Upper lobe of left lung (tissue), 6 donors: Measurements from ENCODE around the gene TMEM174. TPM values are rescaled to one million over a fixed set of nuclear protein-coding genes. Genes with fewer than 3 reads are reported as not detected.

ENCODE experiments used
- ATAC-seq, 2 donors: fragments of 200-7000 bp; cut with Tn5 transposase; one replicate each; pipeline ENCODE4 v1.9.1; 2022; ENCODE audit warnings: mild to moderate bottlenecking in 2 of 2, moderate library complexity in 2 of 2; ENCODE audit not compliant: low FRiP score in 2 of 2
- DNase-seq, 2 donors: peaks; one replicate each; pipeline ENCODE4 v3.0.0-alpha.2; 2019 to 2020
- H3K27ac ChIP-seq, 4 donors: fragments of 200-600 bp; sonication (generic); one replicate each; pipeline ENCODE4 v1.5.1; 2016 to 2019
- H3K27me3 ChIP-seq, 4 donors: fragments of 200-600 bp; sonication (generic); one replicate each; pipeline ENCODE4 v1.5.1; 2017 to 2019
- H3K36me3 ChIP-seq, 4 donors: fragments of 200-600 bp; sonication (generic); one replicate each; pipeline ENCODE4 v1.5.1; 2016 to 2019
- H3K4me1 ChIP-seq, 4 donors: fragments of 200-600 bp; sonication (generic); one replicate each; pipeline ENCODE4 v1.5.1; 2018 to 2019
- H3K4me3 ChIP-seq, 4 donors: fragments of 200-600 bp; sonication (generic); one replicate each; pipeline ENCODE4 v1.5.1; 2017 to 2019; ENCODE audit warnings: mild to moderate bottlenecking in 2 of 4, moderate library complexity in 1 of 4
- H3K9me3 ChIP-seq, 4 donors: fragments of 200-600 bp; sonication (generic); one replicate each; pipeline ENCODE4 v1.5.1; 2018 to 2019
- CTCF ChIP-seq, 6 experiments: fragments of 450-650 bp in 4 of 6; fragments of 200-600 bp in 2 of 6; sonication (generic) in 2 of 6; IDR thresholded peaks; one replicate each; pipeline ENCODE4 v1.5.1; 2016 to 2019; ENCODE audit warnings: antibody characterized with exemption in 6 of 6
- EP300 ChIP-seq, 4 donors: sonication (generic); formaldehyde crosslinking; IDR thresholded peaks; one replicate each; pipeline ENCODE4 v1.5.1; 2017; ENCODE audit warnings: antibody characterized with exemption in 4 of 4, control low read depth in 2 of 4
- POLR2A ChIP-seq, 4 donors: fragments of 450-650 bp; IDR thresholded peaks; one replicate each; pipeline ENCODE4 v1.5.1; 2016 to 2017; ENCODE audit warnings: antibody characterized with exemption in 4 of 4, mild to moderate bottlenecking in 2 of 4
- POLR2AphosphoS5 ChIP-seq, 2 donors: sonication (generic); formaldehyde crosslinking; IDR thresholded peaks; one replicate each; pipeline ENCODE4 v1.5.1; 2017; ENCODE audit warnings: antibody characterized with exemption in 2 of 2
- WGBS, 2 donors: methylation state at CpG; one replicate each; pipeline ENCODE4 v1.1.5; 2017 to 2018; 5-methylcytosine and 5-hydroxymethylcytosine counted together
- total RNA-seq, 6 donors: library from RNA; depleted of rRNA in 4 of 6; stranded (reverse); fragments of >200 nt in 4 of 6; gene quantifications; one replicate each; pipeline versions ENCODE4 v1.1.0 to v1.2.1, GENCODE V29; 2016 to 2021
- donor health status: DM: no; HTN: no; CAD: no; lungs with moderate emphysema.
- donor health status: DM: no; HTN: yes; CAD: no; lungs with severe emphysema.

The TMEM174 gene
- total RNA-seq, 6 donors from 2014 or later, result not detected

GRCh38 chr5:73198833-73199592 lies 26.0 kb downstream of the TMEM174 start:
- Histone ChIP-seq H3K9me3 (no peaks in the 10 kb centered on the region), H3K27ac (no peak overlapping the region), H3K4me1 (peaks cover 6 to 8% (median 7%) of the 10 kb centered on the region in 4 donors), H3K4me3 (no peak overlapping the region), H3K36me3 (no peaks in the 10 kb centered on the region), H3K27me3 (no peaks in the 10 kb centered on the region)
- WGBS, 2 donors, result 78% methylated on average over 3 of the region's 3 CpGs
- DNase-seq (no peak), ATAC-seq (no peak)
- TF ChIP-seq POLR2A (IDR thresholded peaks at IDR 0.05) (no peak), POLR2AphosphoS5 (IDR thresholded peaks at IDR 0.05) (no peak), CTCF (IDR thresholded peaks at IDR 0.05) (no peak), EP300 (IDR thresholded peaks at IDR 0.05) (no peak)

- TF ChIP-seq POLR2A (IDR thresholded peaks at IDR 0.05) (no peak), CTCF (IDR thresholded peaks at IDR 0.05) (no peak), EP300 (IDR thresholded peaks at IDR 0.05) (no peak), POLR2AphosphoS5 (IDR thresholded peaks at IDR 0.05) (no peak)
- H3K36me3 ChIP-seq, result no peaks in the 10 kb centered on the region
- H3K9me3 ChIP-seq, result no peaks in the 10 kb centered on the region
- no peak overlapping the region for H3K4me3 ChIP-seq
- ATAC-seq (no peak), DNase-seq (no peak)
- no peaks in the 10 kb centered on the region for H3K27me3 ChIP-seq
- WGBS, 2 donors, result 89 to 90% methylated on average over 5 of the region's 5 CpGs
- H3K27ac ChIP-seq, result no peak overlapping the region
- H3K4me1 ChIP-seq, result peaks cover 6 to 8% (median 7%) of the 10 kb centered on the region in 4 donors
These were observed 26.7 kb downstream of the TMEM174 start for GRCh38 chr5:73199671-73200070.

- Histone ChIP-seq H3K36me3 (no peaks in the 10 kb centered on the region), H3K4me3 (peak overlapping the region in 1 of 4 donors; percentile 1), H3K4me1 (peaks cover 6 to 8% (median 7%) of the 10 kb centered on the region in 4 donors), H3K9me3 (no peaks in the 10 kb centered on the region), H3K27ac (no peak overlapping the region), H3K27me3 (no peaks in the 10 kb centered on the region)
- 28 to 49% methylated on average over 22 to 34 of the region's 34 CpGs for WGBS, 2 donors
- peak; percentile 82 to 89 for ATAC-seq
- peak; percentile 79 to 88 for DNase-seq
- no peak for TF ChIP-seq EP300 (IDR thresholded peaks at IDR 0.05)
- TF ChIP-seq POLR2AphosphoS5 (IDR thresholded peaks at IDR 0.05), result no peak
- TF ChIP-seq CTCF (IDR thresholded peaks at IDR 0.05), result peak; percentile 73 to 90 (median 80)
- TF ChIP-seq POLR2A (IDR thresholded peaks at IDR 0.05), result no peak
These were observed 28.8 kb downstream of the TMEM174 start for GRCh38 chr5:73201547-73202513.

GRCh38 chr5:73204332-73204731 lies 31.3 kb downstream of the TMEM174 start:
- no peak for ATAC-seq
- 57 to 58% methylated on average over 3 of the region's 3 CpGs for WGBS, 2 donors
- DNase-seq, result no peak
- Histone ChIP-seq H3K9me3 (peaks cover 0 to 7% (median 3%) of the 10 kb centered on the region in 4 donors), H3K27me3 (no peaks in the 10 kb centered on the region), H3K36me3 (no peaks in the 10 kb centered on the region), H3K4me1 (peaks cover 6 to 8% (median 7%) of the 10 kb centered on the region in 4 donors), H3K4me3 (no peak overlapping the region), H3K27ac (no peak overlapping the region)
- TF ChIP-seq POLR2AphosphoS5 (IDR thresholded peaks at IDR 0.05) (no peak), EP300 (IDR thresholded peaks at IDR 0.05) (no peak), CTCF (IDR thresholded peaks at IDR 0.05) (no peak), POLR2A (IDR thresholded peaks at IDR 0.05) (no peak)
